ENCODE data around the gene TNFRSF1B. TPM values are rescaled to one million over a fixed set of nuclear protein-coding genes. Genes with fewer than 3 reads are reported as not detected.

TNFRSF1B gene
- total RNA-seq, 4 donors from 2014 or later: 4.4 to 20.4 (median 9.0) TPM

- intact Hi-C loops (cut with DNase I): no loop called here
- no peaks in the 10 kb centered on the region for H3K27me3 ChIP-seq
- WGBS, 2 donors: 90 to 95% methylated on average over 7 of the region's 7 CpGs
- no peak overlapping the region for H3K27ac ChIP-seq
- H3K36me3 ChIP-seq: peaks cover 64 to 69% of the 10 kb centered on the region in 2 donors
- DNase-seq: no peak
- H3K9me3 ChIP-seq: no peaks in the 10 kb centered on the region
- no peaks in the 10 kb centered on the region for H3K4me1 ChIP-seq
- TF ChIP-seq CTCF (IDR thresholded peaks at IDR 0.05): no peak
- no peak for TF ChIP-seq POLR2A (IDR thresholded peaks at IDR 0.05)
- H3K4me3 ChIP-seq (replicated peaks in 1 of 3): no peak overlapping the region
These were observed 91.5 kb downstream of the TNFRSF1B start for GRCh38 chr1:12258272-12258671.

Small RNA genes lying within 50 kb of the gene (microRNA-seq; reads per million reads assigned to microRNA genes)
- gene MIR4632 (not detected), gene MIR7846 (not detected)

Small RNA genes lying within 50 kb of the gene (small RNA-seq; reads per million reads assigned to genes)
- gene MIR4632 (not detected), gene RF00156 (not detected)

Other genes starting within 250 kb of the TNFRSF1B start
- 10 to 100 TPM; 74.6 to 98.0 (median 84.0) TPM for gene KIAA2013, start 240.6 kb upstream of the TNFRSF1B start, total RNA-seq
- 100 to 1,000 TPM in 1 of 4 donors, 10 to 100 TPM in 3; 64.4 to 107 (median 80.8) TPM for gene PLOD1, start 232.3 kb upstream of the TNFRSF1B start, total RNA-seq
- 100 to 1,000 TPM in 2 of 4 donors, 10 to 100 TPM in 2; 80.0 to 131 (median 111) TPM for gene MFN2, start 186.5 kb upstream of the TNFRSF1B start, total RNA-seq
- 10 to 100 TPM; 17.7 to 39.1 (median 30.6) TPM for gene MIIP, start 147.5 kb upstream of the TNFRSF1B start, total RNA-seq
- not detected for gene TNFRSF8, start 103.7 kb upstream of the TNFRSF1B start, total RNA-seq
- gene VPS13D, start 63.0 kb downstream of the TNFRSF1B start, total RNA-seq: 100 to 1,000 TPM; 137 to 238 (median 191) TPM